Lung (tissue), 12 donors: ENCODE measurements around the gene OR4C45. TPM values are rescaled to one million over a fixed set of nuclear protein-coding genes. Genes with fewer than 3 reads are reported as not detected.
"Not testable (repeated sequence)": the region's sequence is repeated elsewhere in the genome, so short reads cannot be mapped to it uniquely, and the experiment has no call there.

Source experiments
- ATAC-seq: fragments of 200-7000 bp; cut with Tn5 transposase; one replicate; pipeline ENCODE4 v1.9.1; 2020; ENCODE audit warnings: moderate number of reproducible peaks; ENCODE audit not compliant: insufficient read depth, low FRiP score
- DNase-seq, 3 donors: peaks; one replicate each; pipeline ENCODE4 v3.0.0-alpha.2; 2013 to 2017
- H3K27ac ChIP-seq, 2 donors: one replicate each; pipeline ENCODE4 v1.5.1; 2013; ENCODE audit warnings: mild to moderate bottlenecking in 2 of 2, moderate library complexity in 2 of 2, control low read depth in 1 of 2, inconsistent platforms in 1 of 2, low read depth in 1 of 2, low read length in 1 of 2
- H3K27me3 ChIP-seq, 3 donors: one replicate each; pipeline ENCODE4 v1.5.1; 2013; ENCODE audit warnings: low read length in 2 of 3; ENCODE audit not compliant: control insufficient read depth in 3 of 3, insufficient read depth in 3 of 3
- H3K36me3 ChIP-seq, 4 donors: one replicate each; pipeline ENCODE4 v1.5.1; 2013; ENCODE audit warnings: low read length in 4 of 4, mild to moderate bottlenecking in 1 of 4, moderate library complexity in 1 of 4; ENCODE audit not compliant: control insufficient read depth in 4 of 4, insufficient read depth in 4 of 4
- H3K4me1 ChIP-seq, 5 donors: one replicate each; pipeline ENCODE4 v1.5.1; 2013; ENCODE audit warnings: low read length in 5 of 5, mild to moderate bottlenecking in 2 of 5, moderate library complexity in 1 of 5; ENCODE audit not compliant: control insufficient read depth in 5 of 5, insufficient read depth in 5 of 5
- H3K4me3 ChIP-seq: one replicate; pipeline ENCODE4 v1.5.1; 2013; ENCODE audit warnings: mild to moderate bottlenecking, control low read depth, moderate library complexity
- H3K9ac ChIP-seq, 2 donors: one replicate each; pipeline ENCODE4 v1.5.1; 2013; ENCODE audit warnings: low read length in 2 of 2, control low read depth in 1 of 2; ENCODE audit not compliant: insufficient read depth in 1 of 2
- H3K9me3 ChIP-seq, 4 donors: one replicate each; pipeline ENCODE4 v1.5.1; 2013; ENCODE audit warnings: low read length in 3 of 4, mild to moderate bottlenecking in 1 of 4, moderate library complexity in 1 of 4; ENCODE audit not compliant: control insufficient read depth in 4 of 4, insufficient read depth in 3 of 4
- WGBS, 2 donors: extraction: QIAGEN DNeasy Blood & Tissue Kit; methylation state at CpG; one replicate each; pipeline ENCODE4 v1.1.7; 2013; 5-methylcytosine and 5-hydroxymethylcytosine counted together
- polyA plus RNA-seq, 2 donors: library from polyadenylated mRNA; stranded (reverse); fragments of 200-250 nt; gene quantifications; one replicate each; pipeline ENCODE4 v1.2.1, GENCODE V29; 2013
- total RNA-seq, 2 donors: library from RNA; depleted of rRNA in 1 of 2; stranded (reverse); fragments of >200 nt in 1 of 2; gene quantifications; one replicate each; pipeline ENCODE4 v1.2.1, GENCODE V29; 2014 to 2021
- TF ChIP-seq, protein P1 (sequence below): IDR thresholded peaks from 2 replicates; pipeline ENCODE4 v1.5.1; 2012; ENCODE audit warnings: mild to moderate bottlenecking; ENCODE audit errors: control extremely low read depth, extremely low read depth
- donor health status: control.
- donor health status: control.
- donor health status: Bipolar disorder and iron deficiency.
- donor health status: healthy.
- donor health status: DM: yes; HTN: yes; CAD: no.

Gene OR4C45
- total and polyA plus RNA-seq, 4 donors: not detected

DNA sequence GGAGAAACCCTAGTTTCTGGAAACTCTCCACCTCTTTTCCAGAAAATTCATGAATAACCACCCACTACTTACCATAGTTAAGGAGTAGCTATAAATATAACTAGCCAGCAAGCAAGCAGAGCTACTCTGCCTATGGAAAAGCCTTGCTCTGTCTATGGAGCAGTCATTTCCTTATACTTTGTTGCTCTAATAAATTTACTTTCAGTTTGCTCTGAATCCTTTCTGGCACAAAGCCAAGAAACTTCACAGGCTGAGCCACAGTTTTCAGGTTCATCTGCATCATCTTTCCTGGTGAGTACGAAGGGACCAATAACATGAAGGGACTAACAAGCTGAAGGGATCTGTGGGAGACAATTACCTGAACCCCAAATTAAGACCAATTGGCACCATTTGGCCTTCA, 4.6 kb downstream of the OR4C45 start:
- TF ChIP-seq, protein P1, sequence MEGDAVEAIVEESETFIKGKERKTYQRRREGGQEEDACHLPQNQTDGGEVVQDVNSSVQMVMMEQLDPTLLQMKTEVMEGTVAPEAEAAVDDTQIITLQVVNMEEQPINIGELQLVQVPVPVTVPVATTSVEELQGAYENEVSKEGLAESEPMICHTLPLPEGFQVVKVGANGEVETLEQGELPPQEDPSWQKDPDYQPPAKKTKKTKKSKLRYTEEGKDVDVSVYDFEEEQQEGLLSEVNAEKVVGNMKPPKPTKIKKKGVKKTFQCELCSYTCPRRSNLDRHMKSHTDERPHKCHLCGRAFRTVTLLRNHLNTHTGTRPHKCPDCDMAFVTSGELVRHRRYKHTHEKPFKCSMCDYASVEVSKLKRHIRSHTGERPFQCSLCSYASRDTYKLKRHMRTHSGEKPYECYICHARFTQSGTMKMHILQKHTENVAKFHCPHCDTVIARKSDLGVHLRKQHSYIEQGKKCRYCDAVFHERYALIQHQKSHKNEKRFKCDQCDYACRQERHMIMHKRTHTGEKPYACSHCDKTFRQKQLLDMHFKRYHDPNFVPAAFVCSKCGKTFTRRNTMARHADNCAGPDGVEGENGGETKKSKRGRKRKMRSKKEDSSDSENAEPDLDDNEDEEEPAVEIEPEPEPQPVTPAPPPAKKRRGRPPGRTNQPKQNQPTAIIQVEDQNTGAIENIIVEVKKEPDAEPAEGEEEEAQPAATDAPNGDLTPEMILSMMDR: no peak
- 38 to 52% methylated on average over 1 of the region's 1 CpG for WGBS, 2 donors

DNA sequence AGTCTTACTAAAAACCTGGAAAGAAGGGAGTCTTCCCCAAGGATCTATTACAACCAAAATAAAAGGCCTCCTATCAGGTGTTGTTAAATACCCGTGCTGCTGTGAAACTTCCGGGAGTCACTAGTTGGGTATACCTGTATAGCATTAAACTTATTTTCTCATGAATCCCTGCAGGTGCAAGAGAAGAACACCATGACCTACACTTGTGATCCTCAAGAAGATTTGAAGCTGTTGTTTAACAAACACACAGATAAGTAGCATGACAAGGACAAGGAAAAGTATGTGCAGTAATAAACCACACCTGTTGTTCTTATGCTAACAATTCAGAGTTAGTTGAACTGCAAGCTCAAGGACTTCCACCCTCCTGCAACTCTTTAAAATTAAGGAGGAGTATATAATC, 12.0 kb downstream of the OR4C45 start:
- no peaks in the 10 kb centered on the region for H3K27me3 ChIP-seq
- no peaks in the 10 kb centered on the region for H3K36me3 ChIP-seq
- no peak overlapping the region for H3K27ac ChIP-seq
- WGBS, 2 donors: 84 to 86% methylated on average over 2 of the region's 2 CpGs
- DNase-seq (no peak), ATAC-seq (no peak)
- TF ChIP-seq, protein P1: no peak
- H3K4me1 ChIP-seq: no peaks in the 10 kb centered on the region
- peaks cover 0 to 3% (median 0%) of the 10 kb centered on the region in 4 donors for H3K9me3 ChIP-seq
- no peak overlapping the region for H3K4me3 ChIP-seq
- H3K9ac ChIP-seq: no peak overlapping the region

More for the DNA sequence above, 4.6 kb downstream of the OR4C45 start:
- DNase-seq (no peak), ATAC-seq (no peak)
- H3K27ac ChIP-seq: no peak overlapping the region
- H3K4me3 ChIP-seq: no peak overlapping the region
- peaks cover 0 to 5% (median 0%) of the 10 kb centered on the region in 4 donors for H3K9me3 ChIP-seq
- no peaks in the 10 kb centered on the region for H3K36me3 ChIP-seq
- no peak overlapping the region for H3K9ac ChIP-seq
- H3K27me3 ChIP-seq: no peaks in the 10 kb centered on the region
- H3K4me1 ChIP-seq: no peaks in the 10 kb centered on the region

DNA sequence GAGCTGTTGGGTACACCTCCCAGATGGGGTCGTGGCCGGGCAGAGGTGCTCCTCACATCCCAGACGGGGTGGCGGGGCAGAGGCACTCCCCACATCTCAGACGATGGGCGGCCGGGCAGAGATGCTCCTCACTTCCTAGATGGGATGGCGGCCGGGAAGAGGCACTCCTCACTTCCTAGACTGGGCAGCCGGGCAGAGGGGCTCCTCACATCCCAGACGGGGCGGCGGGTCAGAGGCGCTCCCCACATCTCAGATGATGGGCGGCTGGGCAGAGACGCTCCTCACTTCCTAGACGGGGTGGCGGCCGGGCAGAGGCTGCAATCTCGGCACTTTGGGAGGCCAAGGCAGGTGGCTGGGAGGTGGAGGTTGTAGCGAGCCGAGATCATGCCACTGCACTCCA, 30.4 kb downstream of the OR4C45 start:
- WGBS, 2 donors: 88 to 91% methylated on average over 20 to 22 of the region's 22 CpGs

DNA sequence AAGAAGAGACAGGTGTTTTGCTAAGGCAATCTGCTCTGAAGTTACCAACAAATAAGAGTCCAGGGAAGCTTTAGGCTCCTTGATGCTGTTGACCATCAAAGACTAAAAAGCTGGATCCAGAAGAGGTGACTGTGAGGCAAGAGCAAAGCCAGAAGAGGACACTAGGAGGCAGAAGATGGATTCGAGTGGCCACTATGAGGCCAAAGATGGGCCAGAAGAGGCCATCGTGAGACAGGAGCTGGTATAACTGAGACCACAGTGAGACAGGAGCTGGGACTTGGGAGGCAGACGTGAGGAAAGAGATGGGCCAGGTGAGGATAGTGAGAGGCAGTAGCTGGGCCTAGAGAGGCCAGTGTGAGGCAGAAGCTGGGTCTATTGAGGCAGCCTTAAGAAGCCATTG, 37.7 kb downstream of the OR4C45 start:
- H3K9ac ChIP-seq: no peak overlapping the region
- no peak overlapping the region for H3K27ac ChIP-seq
- ATAC-seq (no peak), DNase-seq (no peak)
- H3K27me3 ChIP-seq: no peaks in the 10 kb centered on the region
- 53 to 64% methylated on average over 3 of the region's 3 CpGs for WGBS, 2 donors
- no peaks in the 10 kb centered on the region for H3K4me1 ChIP-seq
- H3K36me3 ChIP-seq: no peaks in the 10 kb centered on the region
- H3K4me3 ChIP-seq: no peak overlapping the region
- peaks cover 0 to 30% (median 6%) of the 10 kb centered on the region in 4 donors for H3K9me3 ChIP-seq
- TF ChIP-seq, protein P1: no peak

More for the DNA sequence above, 30.4 kb downstream of the OR4C45 start:
- not testable (repeated sequence) for H3K4me3 ChIP-seq, ATAC-seq, H3K36me3 ChIP-seq, DNase-seq, H3K27me3 ChIP-seq, H3K9ac ChIP-seq, H3K4me1 ChIP-seq, H3K27ac ChIP-seq, H3K9me3 ChIP-seq
